Non-pigmented ciliary epithelial cell (primary cell): Measurements from ENCODE around the gene CYP2W1.

Experiments used
- DNase-seq: peaks from one replicate; pipeline ENCODE4 v3.0.0-alpha.2; 2010; ENCODE audit warnings: low read depth

CYP2W1 gene

GRCh38 chr7:967361-968082 lies 15.5 kb upstream of the CYP2W1 start:
- no peak for DNase-seq

- DNase-seq: no peak
Measured at GRCh38 chr7:968205-969105, 14.5 kb upstream of the CYP2W1 start.

- no peak for DNase-seq
Measured at GRCh38 chr7:969403-969802, 13.6 kb upstream of the CYP2W1 start.

GRCh38 chr7:970744-971143 lies 12.2 kb upstream of the CYP2W1 start:
- DNase-seq: no peak

GRCh38 chr7:972110-972509 lies 10.9 kb upstream of the CYP2W1 start:
- no peak for DNase-seq

- no peak for DNase-seq
Measured at GRCh38 chr7:972676-973309, 10.2 kb upstream of the CYP2W1 start.

- no peak for DNase-seq
Measured at GRCh38 chr7:973312-973711, 9.7 kb upstream of the CYP2W1 start.

GRCh38 chr7:974172-974571 lies 8.8 kb upstream of the CYP2W1 start:
- no peak for DNase-seq

GRCh38 chr7:974820-975681 lies 7.9 kb upstream of the CYP2W1 start, which contains the start of gene COX19:
Gene COX19, minus strand, starts transcription at chr7:975549. Its CDS starts 40 bp downstream, at chr7:975509.
- peak; percentile 49 for DNase-seq

- no peak for DNase-seq
Measured at GRCh38 chr7:975702-976473, 7.1 kb upstream of the CYP2W1 start.

GRCh38 chr7:976901-977325 lies 6.1 kb upstream of the CYP2W1 start:
- no peak for DNase-seq

GRCh38 chr7:977326-978048 lies 5.5 kb upstream of the CYP2W1 start:
- no peak for DNase-seq

GRCh38 chr7:978049-978346 lies 5.0 kb upstream of the CYP2W1 start:
- no peak for DNase-seq

GRCh38 chr7:978416-979091 lies 4.4 kb upstream of the CYP2W1 start:
- no peak for DNase-seq

GRCh38 chr7:979151-979550 lies 3.8 kb upstream of the CYP2W1 start:
- no peak for DNase-seq

- DNase-seq: no peak
Measured at GRCh38 chr7:979886-980571, 3.0 kb upstream of the CYP2W1 start.

- no peak for DNase-seq
Measured at GRCh38 chr7:981793-982510, 1.0 kb upstream of the CYP2W1 start.

- DNase-seq: no peak
Measured at GRCh38 chr7:982511-983003, 424 bp upstream of the CYP2W1 start.
